Osteoblast (primary cell): ENCODE data around the gene TFPI2. TPM values are rescaled to one million over a fixed set of nuclear protein-coding genes. Genes with fewer than 3 reads are reported as not detected.

ENCODE experiments used
- DNase-seq: peaks from one replicate; pipeline ENCODE4 v3.0.0; 2011; ENCODE audit warnings: low spot score, mixed read lengths; ENCODE audit not compliant: insufficient read length; ENCODE audit errors: missing footprints
- H2AFZ ChIP-seq: 2 replicates; pipeline ENCODE4 v1.6.0; 2011; ENCODE audit warnings: mild to moderate bottlenecking, low read length
- H3K27ac ChIP-seq: 2 replicates; pipeline ENCODE4 v1.5.1; 2011; ENCODE audit warnings: mild to moderate bottlenecking, low read depth, low read length, moderate library complexity
- H3K27me3 ChIP-seq: 2 replicates; pipeline ENCODE4 v1.6.0; 2012; ENCODE audit warnings: mild to moderate bottlenecking, control low read depth, inconsistent platforms, low read length, moderate library complexity; ENCODE audit not compliant: insufficient read depth
- H3K36me3 ChIP-seq: 2 replicates; pipeline ENCODE4 v1.5.1; 2011; ENCODE audit warnings: mild to moderate bottlenecking, low read length, control low read depth, moderate library complexity; ENCODE audit not compliant: insufficient read depth
- H3K4me1 ChIP-seq: 2 replicates; pipeline ENCODE4 v1.5.1; 2011; ENCODE audit warnings: mild to moderate bottlenecking, low read length, control low read depth, moderate library complexity; ENCODE audit not compliant: insufficient read depth
- H3K4me2 ChIP-seq: 2 replicates; pipeline ENCODE4 v1.6.0; 2011; ENCODE audit warnings: mild to moderate bottlenecking, low read length; ENCODE audit not compliant: insufficient read depth
- H3K4me3 ChIP-seq: fragments of 200-600 bp; sonication (generic); 3 replicates; pipeline ENCODE4 v1.5.1; 2012; ENCODE audit warnings: mild to moderate bottlenecking, low read length, inconsistent platforms; ENCODE audit not compliant: insufficient read depth
- H3K79me2 ChIP-seq: 2 replicates; pipeline ENCODE4 v1.6.0; 2012; ENCODE audit warnings: mild to moderate bottlenecking, low read length, control low read depth, inconsistent platforms; ENCODE audit not compliant: insufficient read depth
- H3K9me3 ChIP-seq: 2 replicates; pipeline ENCODE4 v1.5.1; 2011; ENCODE audit warnings: low read depth, low read length, control low read depth
- H4K20me1 ChIP-seq: 2 replicates; pipeline ENCODE4 v1.6.0; 2012; ENCODE audit warnings: mild to moderate bottlenecking, low read length, control low read depth; ENCODE audit not compliant: insufficient read depth
- total RNA-seq: library from RNA; depleted of rRNA; stranded (reverse); fragments of >200 nt; gene quantifications from 2 replicates; pipeline ENCODE4 v1.2.3, GENCODE V29; 2012
- TF ChIP-seq, protein P1 (sequence below): IDR thresholded peaks from 2 replicates; pipeline ENCODE4 v1.5.1; 2011; ENCODE audit warnings: mild to moderate bottlenecking, low read depth, low read length, moderate library complexity; ENCODE audit errors: extremely low read depth

The TFPI2 gene
- total RNA-seq, 1 donor, result 8.7 TPM

- Histone ChIP-seq H3K27me3 (no peaks in the 10 kb centered on the region), H3K79me2 (no peaks in the 10 kb centered on the region), H3K4me3 (peak overlapping the region; percentile 33), H2AFZ (peak overlapping the region; percentile 70), H3K4me1 (no peaks in the 10 kb centered on the region), H4K20me1 (no peaks in the 10 kb centered on the region), H3K9me3 (no peaks in the 10 kb centered on the region), H3K27ac (no peak overlapping the region), H3K36me3 (no peaks in the 10 kb centered on the region), H3K4me2 (peak overlapping the region; percentile 56)
- TF ChIP-seq, protein P1, sequence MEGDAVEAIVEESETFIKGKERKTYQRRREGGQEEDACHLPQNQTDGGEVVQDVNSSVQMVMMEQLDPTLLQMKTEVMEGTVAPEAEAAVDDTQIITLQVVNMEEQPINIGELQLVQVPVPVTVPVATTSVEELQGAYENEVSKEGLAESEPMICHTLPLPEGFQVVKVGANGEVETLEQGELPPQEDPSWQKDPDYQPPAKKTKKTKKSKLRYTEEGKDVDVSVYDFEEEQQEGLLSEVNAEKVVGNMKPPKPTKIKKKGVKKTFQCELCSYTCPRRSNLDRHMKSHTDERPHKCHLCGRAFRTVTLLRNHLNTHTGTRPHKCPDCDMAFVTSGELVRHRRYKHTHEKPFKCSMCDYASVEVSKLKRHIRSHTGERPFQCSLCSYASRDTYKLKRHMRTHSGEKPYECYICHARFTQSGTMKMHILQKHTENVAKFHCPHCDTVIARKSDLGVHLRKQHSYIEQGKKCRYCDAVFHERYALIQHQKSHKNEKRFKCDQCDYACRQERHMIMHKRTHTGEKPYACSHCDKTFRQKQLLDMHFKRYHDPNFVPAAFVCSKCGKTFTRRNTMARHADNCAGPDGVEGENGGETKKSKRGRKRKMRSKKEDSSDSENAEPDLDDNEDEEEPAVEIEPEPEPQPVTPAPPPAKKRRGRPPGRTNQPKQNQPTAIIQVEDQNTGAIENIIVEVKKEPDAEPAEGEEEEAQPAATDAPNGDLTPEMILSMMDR, result peak; percentile 6
- DNase-seq, result no peak
Observed at GRCh38 chr7:93877742-93878141, 12.8 kb downstream of the TFPI2 start.

GRCh38 chr7:93873998-93874574 is 16.5 kb downstream of the TFPI2 start:
- Histone ChIP-seq H2AFZ (no peak overlapping the region), H3K4me3 (no peak overlapping the region), H3K4me1 (no peaks in the 10 kb centered on the region), H4K20me1 (no peaks in the 10 kb centered on the region), H3K4me2 (no peak overlapping the region), H3K36me3 (no peaks in the 10 kb centered on the region), H3K9me3 (no peaks in the 10 kb centered on the region), H3K27me3 (no peaks in the 10 kb centered on the region), H3K79me2 (no peaks in the 10 kb centered on the region), H3K27ac (no peak overlapping the region)
- no peak for DNase-seq
- TF ChIP-seq, protein P1, result no peak

GRCh38 chr7:93866886-93867285 is 23.7 kb downstream of the TFPI2 start:
- TF ChIP-seq, protein P1, result no peak
- Histone ChIP-seq H3K36me3 (no peaks in the 10 kb centered on the region), H3K9me3 (no peaks in the 10 kb centered on the region), H3K27ac (no peak overlapping the region), H3K27me3 (no peaks in the 10 kb centered on the region), H4K20me1 (no peaks in the 10 kb centered on the region), H3K4me2 (no peak overlapping the region), H2AFZ (no peak overlapping the region), H3K4me3 (no peak overlapping the region), H3K79me2 (no peaks in the 10 kb centered on the region), H3K4me1 (no peaks in the 10 kb centered on the region)
- no peak for DNase-seq

DNA sequence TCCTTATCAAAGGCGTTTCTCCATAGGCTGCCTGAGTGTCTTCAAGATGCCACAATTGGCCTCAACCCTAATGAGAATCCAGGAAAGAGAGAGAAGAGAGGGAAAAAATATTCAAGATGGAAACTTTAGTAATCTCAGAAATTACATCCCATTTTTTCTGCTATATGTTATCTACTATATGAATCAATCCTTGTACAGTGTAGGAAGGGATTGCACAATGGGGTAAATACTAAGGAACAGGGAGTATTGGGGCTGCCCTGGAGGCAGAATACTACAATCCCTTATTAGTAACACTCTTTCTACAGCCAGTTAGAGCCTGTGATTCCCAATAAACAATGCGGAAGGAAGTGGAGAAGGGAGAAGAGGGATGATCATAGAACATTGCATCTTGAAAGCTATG is 27.9 kb downstream of the TFPI2 start:
- Histone ChIP-seq H3K27ac (no peak overlapping the region), H3K4me3 (no peak overlapping the region), H3K9me3 (no peaks in the 10 kb centered on the region), H3K27me3 (no peaks in the 10 kb centered on the region), H2AFZ (peak overlapping the region; percentile 46), H3K79me2 (no peaks in the 10 kb centered on the region), H3K36me3 (no peaks in the 10 kb centered on the region), H3K4me2 (no peak overlapping the region), H3K4me1 (no peaks in the 10 kb centered on the region), H4K20me1 (no peaks in the 10 kb centered on the region)
- DNase-seq, result no peak
- TF ChIP-seq, protein P1, result no peak
